Upper lobe of left lung (tissue), 6 donors: ENCODE results near the gene CYP21A2. TPM values are rescaled to one million over a fixed set of nuclear protein-coding genes. Genes with fewer than 3 reads are reported as not detected.

Experiments
- ATAC-seq, 2 donors: fragments of 200-7000 bp; cut with Tn5 transposase; one replicate each; pipeline ENCODE4 v1.9.1; 2022; ENCODE audit warnings: mild to moderate bottlenecking in 2 of 2, moderate library complexity in 2 of 2; ENCODE audit not compliant: low FRiP score in 2 of 2
- DNase-seq, 2 donors: peaks; one replicate each; pipeline ENCODE4 v3.0.0-alpha.2; 2019 to 2020
- H3K27ac ChIP-seq, 4 donors: fragments of 200-600 bp; sonication (generic); one replicate each; pipeline ENCODE4 v1.5.1; 2016 to 2019
- H3K27me3 ChIP-seq, 4 donors: fragments of 200-600 bp; sonication (generic); one replicate each; pipeline ENCODE4 v1.5.1; 2017 to 2019
- H3K36me3 ChIP-seq, 4 donors: fragments of 200-600 bp; sonication (generic); one replicate each; pipeline ENCODE4 v1.5.1; 2016 to 2019
- H3K4me1 ChIP-seq, 4 donors: fragments of 200-600 bp; sonication (generic); one replicate each; pipeline ENCODE4 v1.5.1; 2018 to 2019
- H3K4me3 ChIP-seq, 4 donors: fragments of 200-600 bp; sonication (generic); one replicate each; pipeline ENCODE4 v1.5.1; 2017 to 2019; ENCODE audit warnings: mild to moderate bottlenecking in 2 of 4, moderate library complexity in 1 of 4
- H3K9me3 ChIP-seq, 4 donors: fragments of 200-600 bp; sonication (generic); one replicate each; pipeline ENCODE4 v1.5.1; 2018 to 2019
- CTCF ChIP-seq, 6 experiments: fragments of 450-650 bp in 4 of 6; fragments of 200-600 bp in 2 of 6; sonication (generic) in 2 of 6; IDR thresholded peaks; one replicate each; pipeline ENCODE4 v1.5.1; 2016 to 2019; ENCODE audit warnings: antibody characterized with exemption in 6 of 6
- EP300 ChIP-seq, 4 donors: sonication (generic); formaldehyde crosslinking; IDR thresholded peaks; one replicate each; pipeline ENCODE4 v1.5.1; 2017; ENCODE audit warnings: antibody characterized with exemption in 4 of 4, control low read depth in 2 of 4
- POLR2A ChIP-seq, 4 donors: fragments of 450-650 bp; IDR thresholded peaks; one replicate each; pipeline ENCODE4 v1.5.1; 2016 to 2017; ENCODE audit warnings: antibody characterized with exemption in 4 of 4, mild to moderate bottlenecking in 2 of 4
- POLR2AphosphoS5 ChIP-seq, 2 donors: sonication (generic); formaldehyde crosslinking; IDR thresholded peaks; one replicate each; pipeline ENCODE4 v1.5.1; 2017; ENCODE audit warnings: antibody characterized with exemption in 2 of 2
- WGBS, 2 donors: methylation state at CpG; one replicate each; pipeline ENCODE4 v1.1.5; 2017 to 2018; 5-methylcytosine and 5-hydroxymethylcytosine counted together
- small RNA-seq, 4 donors: library from RNA; depleted of rRNA; stranded (forward); fragments of <200 nt; gene quantifications; one replicate each; pipeline ENCODE3, GENCODE V24; 2016
- total RNA-seq, 6 donors: library from RNA; depleted of rRNA in 4 of 6; stranded (reverse); fragments of >200 nt in 4 of 6; gene quantifications; one replicate each; pipeline versions ENCODE4 v1.1.0 to v1.2.1, GENCODE V29; 2016 to 2021
- donor health status: DM: no; HTN: no; CAD: no; lungs with moderate emphysema.
- donor health status: DM: no; HTN: yes; CAD: no; lungs with severe emphysema.

Gene CYP21A2
- total RNA-seq, 6 donors from 2014 or later = 0.30 to 2.3 (median 1.2) TPM

DNA sequence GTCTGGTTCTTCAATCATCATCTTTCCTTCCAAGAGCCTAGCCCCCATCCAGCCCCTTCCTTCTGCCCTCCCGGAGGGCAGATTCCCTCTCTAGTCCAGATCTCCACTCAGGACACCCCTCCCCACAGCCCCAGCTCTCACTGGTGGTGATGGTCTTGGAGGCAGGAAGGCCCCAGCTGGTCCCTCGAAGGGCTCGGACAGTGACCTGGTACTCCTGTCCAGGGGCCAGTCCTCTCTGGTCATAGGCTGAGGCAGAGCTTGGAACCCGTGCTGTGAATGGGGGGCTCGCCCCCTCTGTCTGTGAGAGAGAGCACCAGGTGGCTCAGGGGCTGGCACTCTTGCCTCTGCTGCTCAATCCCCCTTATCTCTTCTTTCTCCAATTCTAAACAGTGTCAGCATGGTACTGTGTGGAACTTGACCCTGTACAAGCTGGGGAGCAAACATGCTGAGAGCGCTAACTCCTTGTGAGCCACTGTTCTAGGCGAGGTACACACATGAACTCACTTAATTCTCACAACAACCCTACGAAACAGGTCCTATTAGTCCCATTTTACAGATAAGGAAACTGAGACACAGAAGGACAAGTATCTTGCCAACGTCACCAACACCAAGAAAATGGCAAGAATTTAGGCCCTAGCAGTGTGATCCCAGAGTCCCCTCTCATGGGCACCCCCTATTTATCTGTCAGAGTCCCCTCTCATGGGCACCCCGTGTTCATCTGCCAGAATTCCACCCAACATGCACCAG, 51.0 kb downstream of the CYP21A2 start:
- ATAC-seq (no peak), DNase-seq (no peak)
- TF ChIP-seq CTCF (IDR thresholded peaks at IDR 0.05) (no peak), POLR2A (IDR thresholded peaks at IDR 0.05) (no peak), POLR2AphosphoS5 (IDR thresholded peaks at IDR 0.05) (no peak), EP300 (IDR thresholded peaks at IDR 0.05) (no peak)
- Histone ChIP-seq H3K9me3 (no peaks in the 10 kb centered on the region), H3K4me3 (no peak overlapping the region), H3K36me3 (peaks cover 0 to 35% (median 0%) of the 10 kb centered on the region in 4 donors), H3K4me1 (peaks cover 29 to 39% (median 34%) of the 10 kb centered on the region in 4 donors), H3K27me3 (peaks cover 0 to 4% (median 1%) of the 10 kb centered on the region in 4 donors), H3K27ac (peak overlapping the region in 2 of 4 donors; percentile 54 to 89)
- WGBS, 2 donors = 91 to 92% methylated on average over 9 to 10 of the region's 10 CpGs

Small RNA genes within 50 kb of the gene (small RNA-seq; reads per million reads assigned to genes)
- gene RNA5SP206 = 0 reads per million in 4 donors

Other genes with a start within 250 kb of the CYP21A2 start
- gene VARS1, start 242.7 kb upstream of the CYP21A2 start, total RNA-seq = 10 to 100 TPM; 21.2 to 67.8 (median 39.7) TPM
- gene LSM2, start 231.4 kb upstream of the CYP21A2 start, total RNA-seq = 10 to 100 TPM in 5 of 6 donors, 1 to 10 TPM in 1; 5.0 to 44.9 (median 20.9) TPM
- 1 to 10 TPM in 5 of 6 donors, under 1 TPM in 1; 0.89 to 3.1 (median 2.0) TPM for gene HSPA1L, start 223.1 kb upstream of the CYP21A2 start, total RNA-seq
- 100 to 1,000 TPM in 5 of 6 donors, 10 to 100 TPM in 1; 80.7 to 236 (median 144) TPM for gene HSPA1A, start 222.9 kb upstream of the CYP21A2 start, total RNA-seq
- gene HSPA1B, start 210.7 kb upstream of the CYP21A2 start, total RNA-seq = 100 to 1,000 TPM in 5 of 6 donors, 10 to 100 TPM in 1; 92.2 to 177 (median 127) TPM
- gene NEU1, start 175.6 kb upstream of the CYP21A2 start, total RNA-seq = 10 to 100 TPM; 28.3 to 90.3 (median 64.6) TPM
- 10 to 100 TPM; 19.1 to 84.2 (median 42.0) TPM for gene SLC44A4, start 159.4 kb upstream of the CYP21A2 start, total RNA-seq
- 10 to 100 TPM; 23.6 to 57.3 (median 41.7) TPM for gene EHMT2, start 140.7 kb upstream of the CYP21A2 start, total RNA-seq
- 1 to 10 TPM; 1.0 to 7.5 (median 2.2) TPM for gene ZBTB12, start 136.3 kb upstream of the CYP21A2 start, total RNA-seq
- 100 to 1,000 TPM; 119 to 322 (median 233) TPM for gene C2, start 110.7 kb upstream of the CYP21A2 start, total RNA-seq
- 100 to 1,000 TPM in 1 of 6 donors, 10 to 100 TPM in 5; 15.0 to 199 (median 58.1) TPM for gene CFB, start 92.3 kb upstream of the CYP21A2 start, total RNA-seq
- 10 to 100 TPM; 42.8 to 84.2 (median 63.0) TPM for gene NELFE, start 79.4 kb upstream of the CYP21A2 start, total RNA-seq
- gene SKIC2, start 79.2 kb upstream of the CYP21A2 start, total RNA-seq = 100 to 1,000 TPM in 1 of 6 donors, 10 to 100 TPM in 5; 27.7 to 172 (median 58.6) TPM
- 10 to 100 TPM; 14.1 to 40.9 (median 19.3) TPM for gene DXO, start 66.3 kb upstream of the CYP21A2 start, total RNA-seq
- 100 to 1,000 TPM in 4 of 6 donors, 10 to 100 TPM in 2; 89.8 to 217 (median 139) TPM for gene C4A, start 56.4 kb upstream of the CYP21A2 start, total RNA-seq
- 100 to 1,000 TPM in 3 of 6 donors, 10 to 100 TPM in 3; 85.7 to 193 (median 97.7) TPM for gene C4B, start 23.6 kb upstream of the CYP21A2 start, total RNA-seq
- 100 to 1,000 TPM in 4 of 6 donors, 10 to 100 TPM in 2; 58.1 to 206 (median 151) TPM for gene TNXB, start 70.9 kb downstream of the CYP21A2 start, total RNA-seq
- gene ATF6B, start 89.8 kb downstream of the CYP21A2 start, total RNA-seq = 100 to 1,000 TPM in 3 of 6 donors, 10 to 100 TPM in 3; 35.3 to 230 (median 95.8) TPM
- 1 to 10 TPM in 5 of 6 donors, not detected in 1; 1.4 to 5.6 (median 4.6) TPM for gene FKBPL, start 91.9 kb downstream of the CYP21A2 start, total RNA-seq
- 1 to 10 TPM in 2 of 6 donors, under 1 TPM in 3, not detected in 1; 0.69 to 6.3 (median 0.98) TPM for gene PRRT1, start 113.5 kb downstream of the CYP21A2 start, total RNA-seq
- 10 to 100 TPM in 5 of 6 donors, 1 to 10 TPM in 1; 7.0 to 64.8 (median 16.8) TPM for gene PPT2, start 115.7 kb downstream of the CYP21A2 start, total RNA-seq
- gene EGFL8, start 126.2 kb downstream of the CYP21A2 start, total RNA-seq = 10 to 100 TPM in 2 of 6 donors, 1 to 10 TPM in 4; 6.1 to 37.7 (median 9.6) TPM
- 10 to 100 TPM; 25.9 to 54.5 (median 32.6) TPM for gene AGPAT1, start 137.7 kb downstream of the CYP21A2 start, total RNA-seq
- gene RNF5, start 140.0 kb downstream of the CYP21A2 start, total RNA-seq = 10 to 100 TPM; 23.0 to 73.6 (median 59.1) TPM
- gene AGER, start 145.8 kb downstream of the CYP21A2 start, total RNA-seq = 1,000 to 10,000 TPM in 5 of 6 donors, 100 to 1,000 TPM in 1; 543 to 2,806 (median 1,294) TPM
- gene PBX2, start 151.8 kb downstream of the CYP21A2 start, total RNA-seq = 100 to 1,000 TPM in 1 of 6 donors, 10 to 100 TPM in 5; 78.6 to 147 (median 93.4) TPM
- 10 to 100 TPM; 18.9 to 80.4 (median 30.6) TPM for gene GPSM3, start 154.2 kb downstream of the CYP21A2 start, total RNA-seq
- 100 to 1,000 TPM in 2 of 6 donors, 10 to 100 TPM in 4; 27.0 to 139 (median 65.1) TPM for gene NOTCH4, start 185.7 kb downstream of the CYP21A2 start, total RNA-seq